ENCODE results near the gene NHSL2. TPM values are rescaled to one million over a fixed set of nuclear protein-coding genes. Genes with fewer than 3 reads are reported as not detected.

The NHSL2 gene
- polyA plus RNA-seq, 1 of the 3 experiments (the other 2 are of a cell fraction), result 0.61 TPM

DNA sequence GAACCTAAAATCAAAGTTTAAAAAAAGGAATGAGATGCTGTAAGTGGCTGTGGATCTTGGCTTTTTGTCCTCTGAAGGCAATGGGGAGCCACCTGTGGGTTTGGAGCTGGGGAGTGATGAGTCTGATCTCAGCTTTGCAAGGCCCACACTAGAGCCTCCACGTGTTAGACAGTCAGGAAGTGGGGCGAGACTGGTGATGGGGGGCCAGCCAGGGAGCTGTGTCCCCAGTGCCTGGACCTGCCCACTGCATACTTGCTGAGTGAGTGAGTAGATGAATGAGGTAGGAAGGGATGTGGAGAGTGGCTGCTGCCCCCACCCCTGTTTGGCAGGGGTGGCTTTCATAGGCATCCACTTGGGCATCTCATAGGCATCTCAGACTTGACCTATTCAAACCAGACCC is 84.0 kb downstream of the NHSL2 start:
- no peak for DNase-seq
- Histone ChIP-seq H3K36me3 (replicated peaks in 1 of 2; ENCODE audit: control insufficient read depth in 1 of 2, insufficient read depth in 2 of 2, low read length in 1 of 2) (no peaks in the 10 kb centered on the region), H3K9me3 (no peaks in the 10 kb centered on the region), H3K4me3 (ENCODE audit: low read depth in 2 of 2, low read length in 1 of 2) (no peak overlapping the region), H3K27ac (ENCODE audit: low read depth in 2 of 2, low read length in 1 of 2) (no peak overlapping the region), H3K27me3 (ENCODE audit: insufficient read depth) (0 out of 2 replicates have a peak, but pooled peaks cover 4% of the 10 kb centered on the region), H2AFZ (ENCODE audit: low read depth) (no peak overlapping the region), H3K79me2 (ENCODE audit: insufficient read depth) (no peaks in the 10 kb centered on the region), H3K4me2 (no peak overlapping the region), H3K9me2 (no peaks in the 10 kb centered on the region), H3K4me1 (ENCODE audit: control insufficient read depth in 1 of 2, insufficient read depth in 2 of 2, low read depth in 1 of 2, low read length in 1 of 2) (no peaks in the 10 kb centered on the region; a peak in 1 of 4 replicates), H4K20me1 (ENCODE audit: insufficient read depth) (no peaks in the 10 kb centered on the region; the same call in 1 of the 2 replicates), H3F3A (replicated peaks; ENCODE audit: insufficient read depth) (no peaks in the 10 kb centered on the region), H3K9ac (no peak overlapping the region)
- ChIA-PET POLR2A (no interaction called here), CTCF (interaction anchor here (1.2 kb wide), 1 partner anchor 251 kb away, joined by 3 read pairs; no protein-coding TSS in a partner anchor)
- WGBS (ENCODE audit: low lambda C conversion rate), result no CpG with 5 or more reads among the region's 2 CpGs
- no peak for TF ChIP-seq CHD2 (IDR thresholded peaks at IDR 0.05; ENCODE audit: low read length, partially characterized antibody)
- TF ChIP-seq, protein P1, sequence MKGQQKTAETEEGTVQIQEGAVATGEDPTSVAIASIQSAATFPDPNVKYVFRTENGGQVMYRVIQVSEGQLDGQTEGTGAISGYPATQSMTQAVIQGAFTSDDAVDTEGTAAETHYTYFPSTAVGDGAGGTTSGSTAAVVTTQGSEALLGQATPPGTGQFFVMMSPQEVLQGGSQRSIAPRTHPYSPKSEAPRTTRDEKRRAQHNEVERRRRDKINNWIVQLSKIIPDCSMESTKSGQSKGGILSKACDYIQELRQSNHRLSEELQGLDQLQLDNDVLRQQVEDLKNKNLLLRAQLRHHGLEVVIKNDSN (IDR thresholded peaks at IDR 0.05; ENCODE audit: borderline replicate concordance, low read depth), result no peak
- no peak for TF ChIP-seq MXI1 (IDR thresholded peaks at IDR 0.05; ENCODE audit: low read depth, low read length)
- TF ChIP-seq RCOR1 (IDR thresholded peaks at IDR 0.05; ENCODE audit: low read length), result no peak
- TF ChIP-seq NFIC (IDR thresholded peaks at IDR 0.05; ENCODE audit: borderline replicate concordance), result no peak
- no peak for TF ChIP-seq EZH2phosphoT487 (IDR thresholded peaks at IDR 0.05; ENCODE audit: borderline replicate concordance, low read depth)
- no peak for TF ChIP-seq SMC3 (IDR thresholded peaks at IDR 0.05; ENCODE audit: low read depth, low read length)
- no peak for TF ChIP-seq SIN3A (IDR thresholded peaks at IDR 0.05; ENCODE audit: borderline replicate concordance, low read depth, low read length)

DNA sequence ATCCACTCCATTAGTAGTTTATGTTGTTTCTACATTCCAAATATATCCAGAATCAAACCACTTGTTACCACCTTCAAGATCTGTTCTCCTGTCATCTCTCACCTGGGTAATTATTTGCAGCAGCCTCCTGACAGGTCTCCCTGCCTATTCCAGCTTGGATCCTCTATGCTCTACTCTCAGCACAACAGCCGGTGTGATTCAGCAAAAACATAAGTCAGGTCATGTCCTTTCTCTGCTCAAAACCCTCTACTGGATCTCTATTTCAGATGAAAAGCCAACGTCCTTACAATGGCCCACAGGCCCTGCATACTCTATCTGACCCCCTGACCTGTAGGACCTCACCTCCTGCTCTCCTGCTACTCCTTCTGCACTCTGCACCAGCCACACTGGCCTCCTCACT is 84.5 kb downstream of the NHSL2 start:
- 0 out of 2 replicates have a peak, but pooled peaks cover 4% of the 10 kb centered on the region for H3K27me3 ChIP-seq (ENCODE audit: insufficient read depth)
- H3K9me3 ChIP-seq, result no peaks in the 10 kb centered on the region
- H3K9ac ChIP-seq, result no peak overlapping the region
- no peak overlapping the region for H3K4me2 ChIP-seq
- DNase-seq, result no peak
- no peak overlapping the region for H2AFZ ChIP-seq (ENCODE audit: low read depth)
- no peaks in the 10 kb centered on the region; the same call in 1 of the 2 replicates for H4K20me1 ChIP-seq (ENCODE audit: insufficient read depth)
- no peak overlapping the region for H3K4me3 ChIP-seq (ENCODE audit: low read depth in 2 of 2, low read length in 1 of 2)
- CTCF ChIA-PET, result interaction anchor here (1.2 kb wide), 1 partner anchor 251 kb away, joined by 3 read pairs; no protein-coding TSS in a partner anchor
- WGBS (ENCODE audit: low lambda C conversion rate), result 57% methylated on average over 2 of the region's 2 CpGs
- H3F3A ChIP-seq (replicated peaks; ENCODE audit: insufficient read depth), result no peaks in the 10 kb centered on the region
- POLR2A ChIA-PET, result no interaction called here
- no peaks in the 10 kb centered on the region for H3K9me2 ChIP-seq
- H3K36me3 ChIP-seq (replicated peaks in 1 of 2; ENCODE audit: control insufficient read depth in 1 of 2, insufficient read depth in 2 of 2, low read length in 1 of 2), result no peaks in the 10 kb centered on the region
- no peaks in the 10 kb centered on the region; a peak in 1 of 4 replicates for H3K4me1 ChIP-seq (ENCODE audit: control insufficient read depth in 1 of 2, insufficient read depth in 2 of 2, low read depth in 1 of 2, low read length in 1 of 2)
- H3K79me2 ChIP-seq (ENCODE audit: insufficient read depth), result no peaks in the 10 kb centered on the region
- no peak overlapping the region for H3K27ac ChIP-seq (ENCODE audit: low read depth in 2 of 2, low read length in 1 of 2)
- no peak for TF ChIP-seq FOSL2 (IDR thresholded peaks at IDR 0.05; ENCODE audit: borderline replicate concordance, low read depth)
- TF ChIP-seq, protein P2, sequence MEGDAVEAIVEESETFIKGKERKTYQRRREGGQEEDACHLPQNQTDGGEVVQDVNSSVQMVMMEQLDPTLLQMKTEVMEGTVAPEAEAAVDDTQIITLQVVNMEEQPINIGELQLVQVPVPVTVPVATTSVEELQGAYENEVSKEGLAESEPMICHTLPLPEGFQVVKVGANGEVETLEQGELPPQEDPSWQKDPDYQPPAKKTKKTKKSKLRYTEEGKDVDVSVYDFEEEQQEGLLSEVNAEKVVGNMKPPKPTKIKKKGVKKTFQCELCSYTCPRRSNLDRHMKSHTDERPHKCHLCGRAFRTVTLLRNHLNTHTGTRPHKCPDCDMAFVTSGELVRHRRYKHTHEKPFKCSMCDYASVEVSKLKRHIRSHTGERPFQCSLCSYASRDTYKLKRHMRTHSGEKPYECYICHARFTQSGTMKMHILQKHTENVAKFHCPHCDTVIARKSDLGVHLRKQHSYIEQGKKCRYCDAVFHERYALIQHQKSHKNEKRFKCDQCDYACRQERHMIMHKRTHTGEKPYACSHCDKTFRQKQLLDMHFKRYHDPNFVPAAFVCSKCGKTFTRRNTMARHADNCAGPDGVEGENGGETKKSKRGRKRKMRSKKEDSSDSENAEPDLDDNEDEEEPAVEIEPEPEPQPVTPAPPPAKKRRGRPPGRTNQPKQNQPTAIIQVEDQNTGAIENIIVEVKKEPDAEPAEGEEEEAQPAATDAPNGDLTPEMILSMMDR (IDR thresholded peaks at IDR 0.05), result no peak
- no peak for TF ChIP-seq GATA2 (CRISPR knock-in tag; IDR thresholded peaks at IDR 0.05)
- TF ChIP-seq, protein P1 (IDR thresholded peaks at IDR 0.05; ENCODE audit: borderline replicate concordance, low read depth), result no peak
- TF ChIP-seq RCOR1 (IDR thresholded peaks at IDR 0.05; ENCODE audit: low read length), result no peak
- no peak for TF ChIP-seq YY1 (IDR thresholded peaks at IDR 0.05; ENCODE audit: low read depth)
- no peak for TF ChIP-seq JUND (IDR thresholded peaks at IDR 0.05)
- no peak for TF ChIP-seq TAF1 (IDR thresholded peaks at IDR 0.05; ENCODE audit: borderline replicate concordance, low read depth, low read length)
- no peak for TF ChIP-seq NFIC (IDR thresholded peaks at IDR 0.05; ENCODE audit: borderline replicate concordance)
- no peak for TF ChIP-seq TEAD4 (IDR thresholded peaks at IDR 0.05; ENCODE audit: borderline replicate concordance, insufficient read depth)
- TF ChIP-seq, protein P3, sequence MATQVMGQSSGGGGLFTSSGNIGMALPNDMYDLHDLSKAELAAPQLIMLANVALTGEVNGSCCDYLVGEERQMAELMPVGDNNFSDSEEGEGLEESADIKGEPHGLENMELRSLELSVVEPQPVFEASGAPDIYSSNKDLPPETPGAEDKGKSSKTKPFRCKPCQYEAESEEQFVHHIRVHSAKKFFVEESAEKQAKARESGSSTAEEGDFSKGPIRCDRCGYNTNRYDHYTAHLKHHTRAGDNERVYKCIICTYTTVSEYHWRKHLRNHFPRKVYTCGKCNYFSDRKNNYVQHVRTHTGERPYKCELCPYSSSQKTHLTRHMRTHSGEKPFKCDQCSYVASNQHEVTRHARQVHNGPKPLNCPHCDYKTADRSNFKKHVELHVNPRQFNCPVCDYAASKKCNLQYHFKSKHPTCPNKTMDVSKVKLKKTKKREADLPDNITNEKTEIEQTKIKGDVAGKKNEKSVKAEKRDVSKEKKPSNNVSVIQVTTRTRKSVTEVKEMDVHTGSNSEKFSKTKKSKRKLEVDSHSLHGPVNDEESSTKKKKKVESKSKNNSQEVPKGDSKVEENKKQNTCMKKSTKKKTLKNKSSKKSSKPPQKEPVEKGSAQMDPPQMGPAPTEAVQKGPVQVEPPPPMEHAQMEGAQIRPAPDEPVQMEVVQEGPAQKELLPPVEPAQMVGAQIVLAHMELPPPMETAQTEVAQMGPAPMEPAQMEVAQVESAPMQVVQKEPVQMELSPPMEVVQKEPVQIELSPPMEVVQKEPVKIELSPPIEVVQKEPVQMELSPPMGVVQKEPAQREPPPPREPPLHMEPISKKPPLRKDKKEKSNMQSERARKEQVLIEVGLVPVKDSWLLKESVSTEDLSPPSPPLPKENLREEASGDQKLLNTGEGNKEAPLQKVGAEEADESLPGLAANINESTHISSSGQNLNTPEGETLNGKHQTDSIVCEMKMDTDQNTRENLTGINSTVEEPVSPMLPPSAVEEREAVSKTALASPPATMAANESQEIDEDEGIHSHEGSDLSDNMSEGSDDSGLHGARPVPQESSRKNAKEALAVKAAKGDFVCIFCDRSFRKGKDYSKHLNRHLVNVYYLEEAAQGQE (IDR thresholded peaks at IDR 0.05; ENCODE audit: low read depth, low read length), result no peak
